T47D (cell line): ENCODE results near the gene FBXW7.

ENCODE experiments used
- DNase-seq, 2 experiments: peaks; one replicate each; pipeline versions ENCODE4 v3.0.0 to v3.0.0-alpha.2; 2011 to 2012; ENCODE audit warnings: low read depth in 1 of 2, low spot score in 1 of 2
- JUND ChIP-seq: IDR thresholded peaks from 2 replicates; pipeline ENCODE4 v1.6.1; 2012; ENCODE audit warnings: low read depth
- in situ Hi-C: cut with HindIII; loops from 2 replicates; pipeline ENCODE4 v1.10.0; 2016; ENCODE audit warnings: low sequenced_read_pairs, low pct_unique_long_range_greater_than_20kb

Gene FBXW7

GRCh38 chr4:152306541-152306940, 229.4 kb downstream of the FBXW7 start:
- in situ Hi-C loops, result no loop called here
- no peak for TF ChIP-seq JUND
- DNase-seq, result no peak

GRCh38 chr4:152304220-152304619, 231.7 kb downstream of the FBXW7 start:
- no peak for DNase-seq
- TF ChIP-seq JUND, result no peak
- in situ Hi-C loops, result no loop called here

GRCh38 chr4:152301381-152301780, 234.5 kb downstream of the FBXW7 start:
- TF ChIP-seq JUND, result no peak
- no peak for DNase-seq
- in situ Hi-C loops, result no loop called here

GRCh38 chr4:152299553-152299952, 236.3 kb downstream of the FBXW7 start:
- in situ Hi-C loops, result no loop called here
- no peak for TF ChIP-seq JUND
- no peak for DNase-seq

GRCh38 chr4:152296386-152296785, 239.5 kb downstream of the FBXW7 start:
- DNase-seq, result no peak
- in situ Hi-C loops, result no loop called here
- no peak for TF ChIP-seq JUND

GRCh38 chr4:152294765-152295164, 241.1 kb downstream of the FBXW7 start:
- TF ChIP-seq JUND, result no peak
- in situ Hi-C loops, result no loop called here
- no peak for DNase-seq

- no peak for TF ChIP-seq JUND
- in situ Hi-C loops, result no loop called here
Measured at GRCh38 chr4:152294331-152294730, 241.6 kb downstream of the FBXW7 start.

GRCh38 chr4:152293527-152293926, 242.4 kb downstream of the FBXW7 start:
- no peak for DNase-seq
- no peak for TF ChIP-seq JUND
- in situ Hi-C loops, result no loop called here

More at GRCh38 chr4:152294331-152294730, 241.6 kb downstream of the FBXW7 start:
- DNase-seq, result no peak

- in situ Hi-C loops, result no loop called here
- no peak for DNase-seq
- no peak for TF ChIP-seq JUND
Measured at GRCh38 chr4:152290366-152290921, 245.4 kb downstream of the FBXW7 start.

- DNase-seq, result no peak
- no peak for TF ChIP-seq JUND
- in situ Hi-C loops, result no loop called here
Measured at GRCh38 chr4:152289941-152290340, 246.0 kb downstream of the FBXW7 start.

GRCh38 chr4:152289541-152289940, 246.4 kb downstream of the FBXW7 start:
- DNase-seq, result no peak
- in situ Hi-C loops, result no loop called here
- TF ChIP-seq JUND, result no peak

GRCh38 chr4:152283801-152284470, 252.0 kb downstream of the FBXW7 start:
- no peak for DNase-seq
- TF ChIP-seq JUND, result no peak
- in situ Hi-C loops, result no loop called here

- in situ Hi-C loops, result no loop called here
- no peak for TF ChIP-seq JUND
- DNase-seq, result no peak
Measured at GRCh38 chr4:152281822-152282221, 254.1 kb downstream of the FBXW7 start.

- in situ Hi-C loops, result no loop called here
- no peak for TF ChIP-seq JUND
- no peak for DNase-seq
Measured at GRCh38 chr4:152281211-152281610, 254.7 kb downstream of the FBXW7 start.

GRCh38 chr4:152279234-152279566, 256.7 kb downstream of the FBXW7 start:
- no peak for TF ChIP-seq JUND

More at GRCh38 chr4:152279234-152279566, 256.7 kb downstream of the FBXW7 start:
- DNase-seq, result no peak
- in situ Hi-C loops, result no loop called here
